ENCODE results near the gene CYBC1.

The CYBC1 gene

DNA sequence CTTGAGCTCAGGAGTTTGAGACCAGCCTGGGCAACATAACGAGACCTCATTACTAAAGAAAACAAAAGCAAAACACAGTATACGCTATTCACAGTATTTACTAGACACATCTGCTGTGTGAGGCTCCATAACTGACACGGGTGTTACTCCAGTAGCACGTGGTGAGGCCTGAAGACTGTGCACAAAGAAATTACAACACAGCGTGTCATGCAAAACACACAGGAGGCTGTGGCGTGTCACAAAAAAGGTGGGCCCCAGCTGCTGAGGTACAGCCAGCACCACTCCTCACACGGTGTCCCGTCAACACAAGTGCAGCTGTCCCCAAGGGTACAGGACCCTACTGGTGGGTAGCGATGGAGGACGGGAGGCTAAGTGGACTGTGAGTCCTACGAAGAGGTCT lies 2.7 kb downstream of the CYBC1 start:
- DNase-seq (ENCODE audit: low read depth in 2 of 2) = no peak

DNA sequence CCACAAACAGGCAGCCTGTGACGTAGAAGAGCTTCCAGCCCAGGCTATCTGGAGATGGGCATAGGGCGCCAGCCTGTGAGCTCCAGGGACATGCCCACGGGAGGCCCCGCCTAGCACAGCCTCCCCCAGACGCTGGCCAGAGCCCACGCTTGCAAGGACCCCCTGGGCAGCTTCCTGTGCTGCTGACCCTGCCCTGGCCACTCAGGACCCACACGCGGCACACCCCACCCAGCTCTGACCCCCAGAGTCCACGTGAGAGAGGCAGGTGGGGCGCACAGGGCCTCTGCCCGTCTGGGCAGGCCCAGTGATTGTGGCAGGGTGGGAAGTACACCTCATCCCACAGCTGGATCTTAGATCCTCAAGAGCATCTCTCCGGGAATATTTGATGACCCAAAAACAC lies 3.9 kb downstream of the CYBC1 start:
- DNase-seq (ENCODE audit: low read depth in 2 of 2) = no peak

DNA sequence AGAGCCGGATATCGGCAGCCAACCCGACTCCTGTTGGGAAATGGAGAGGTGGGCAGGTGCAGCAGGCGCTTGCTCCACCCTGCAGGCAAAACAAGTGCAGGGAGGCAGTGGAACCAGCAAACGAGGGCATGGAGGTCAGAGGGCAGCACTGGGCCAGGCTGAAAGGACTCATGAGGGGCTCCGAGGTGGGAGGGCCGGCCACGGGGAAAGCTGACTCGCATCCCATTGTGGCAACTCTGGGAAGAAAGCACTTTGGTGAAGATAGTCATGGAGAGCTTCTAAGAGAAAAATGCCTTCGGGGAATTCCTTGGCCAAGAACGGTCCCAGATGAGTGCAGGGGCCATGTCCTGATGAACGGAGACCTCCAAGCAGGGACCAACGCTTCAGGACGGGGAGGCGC lies 4.4 kb downstream of the CYBC1 start:
- no peak for DNase-seq (ENCODE audit: low read depth in 2 of 2)

DNA sequence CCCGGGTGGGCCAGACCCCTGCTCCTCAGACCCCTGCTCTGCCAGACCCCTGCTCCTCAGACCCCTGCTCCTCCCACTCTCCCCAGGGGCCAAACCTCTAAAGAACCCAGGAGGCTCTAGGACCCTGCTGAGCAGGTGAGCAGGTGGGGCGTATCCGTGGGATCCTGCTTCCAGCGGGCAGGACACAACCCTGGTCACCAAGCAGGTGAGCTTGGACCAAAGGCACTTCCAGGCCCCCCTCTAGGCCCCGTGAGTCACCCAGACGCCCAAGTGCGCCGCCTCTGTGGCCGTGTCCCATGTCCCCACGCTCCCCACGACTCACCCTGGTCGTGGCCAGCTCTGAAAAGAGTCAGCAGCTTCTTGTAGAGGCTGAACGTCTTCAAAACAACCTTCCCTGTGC lies 5.0 kb downstream of the CYBC1 start:
- DNase-seq (ENCODE audit: low read depth in 2 of 2) = no peak

DNA sequence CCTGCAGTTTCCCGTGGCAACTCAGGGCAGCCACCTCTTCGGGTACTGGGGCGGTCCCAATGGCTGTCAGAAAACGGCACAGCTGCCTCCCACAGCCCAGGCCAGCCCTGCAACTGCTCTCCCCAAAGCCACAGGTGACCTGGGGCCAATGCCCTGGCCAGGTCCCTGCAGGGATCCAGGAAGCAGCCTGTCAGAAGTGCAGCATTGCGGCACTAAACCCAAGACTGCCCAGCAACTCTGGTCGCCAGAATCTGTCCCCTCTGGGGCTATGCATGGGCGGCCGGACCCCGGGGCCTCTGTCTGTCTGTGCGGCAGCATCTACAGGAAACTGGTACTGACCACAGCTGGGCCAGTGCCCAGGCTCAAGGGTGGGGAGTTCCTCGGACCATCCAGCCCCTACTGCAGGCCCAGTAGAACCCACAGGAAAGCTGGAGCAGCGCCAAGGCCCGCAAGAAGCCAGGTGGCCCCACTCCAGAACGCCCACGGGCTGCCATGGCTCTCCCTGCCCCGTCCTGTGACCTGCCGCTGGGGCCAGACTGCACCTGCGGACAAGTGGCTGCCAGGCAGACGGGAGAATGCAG lies 5.5 kb downstream of the CYBC1 start:
- DNase-seq (ENCODE audit: low read depth in 2 of 2) = no peak

DNA sequence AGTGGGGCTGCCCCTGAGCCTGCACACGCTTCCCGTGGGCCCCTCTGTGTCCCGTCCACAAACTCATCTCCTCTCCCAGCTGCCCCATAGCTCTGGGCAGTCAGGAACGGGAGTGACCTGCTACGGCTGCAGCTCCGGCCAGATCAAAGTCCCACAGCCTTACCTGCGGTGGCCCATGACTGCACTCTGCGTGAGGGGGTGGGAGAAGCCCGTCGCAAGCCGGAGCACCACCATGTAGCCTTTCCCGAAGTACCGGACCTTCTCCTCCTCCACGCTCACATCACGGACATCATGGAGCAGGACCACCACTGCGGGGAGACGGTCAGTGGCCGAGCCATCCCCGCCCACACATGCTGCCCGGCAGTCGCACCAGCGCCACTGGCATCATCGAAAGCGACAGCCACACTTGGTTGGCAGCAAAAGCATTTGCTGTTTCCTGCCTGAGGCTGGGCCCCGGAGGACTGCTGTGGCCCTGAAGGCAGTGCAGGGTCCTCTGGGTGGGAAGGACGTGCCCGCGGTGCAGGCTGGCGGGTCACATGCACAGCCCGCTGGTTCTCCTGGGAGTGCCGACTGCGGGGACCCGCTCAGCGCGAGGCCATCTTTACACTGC lies 6.2 kb downstream of the CYBC1 start:
- no peak for DNase-seq (ENCODE audit: low read depth in 2 of 2)

DNA sequence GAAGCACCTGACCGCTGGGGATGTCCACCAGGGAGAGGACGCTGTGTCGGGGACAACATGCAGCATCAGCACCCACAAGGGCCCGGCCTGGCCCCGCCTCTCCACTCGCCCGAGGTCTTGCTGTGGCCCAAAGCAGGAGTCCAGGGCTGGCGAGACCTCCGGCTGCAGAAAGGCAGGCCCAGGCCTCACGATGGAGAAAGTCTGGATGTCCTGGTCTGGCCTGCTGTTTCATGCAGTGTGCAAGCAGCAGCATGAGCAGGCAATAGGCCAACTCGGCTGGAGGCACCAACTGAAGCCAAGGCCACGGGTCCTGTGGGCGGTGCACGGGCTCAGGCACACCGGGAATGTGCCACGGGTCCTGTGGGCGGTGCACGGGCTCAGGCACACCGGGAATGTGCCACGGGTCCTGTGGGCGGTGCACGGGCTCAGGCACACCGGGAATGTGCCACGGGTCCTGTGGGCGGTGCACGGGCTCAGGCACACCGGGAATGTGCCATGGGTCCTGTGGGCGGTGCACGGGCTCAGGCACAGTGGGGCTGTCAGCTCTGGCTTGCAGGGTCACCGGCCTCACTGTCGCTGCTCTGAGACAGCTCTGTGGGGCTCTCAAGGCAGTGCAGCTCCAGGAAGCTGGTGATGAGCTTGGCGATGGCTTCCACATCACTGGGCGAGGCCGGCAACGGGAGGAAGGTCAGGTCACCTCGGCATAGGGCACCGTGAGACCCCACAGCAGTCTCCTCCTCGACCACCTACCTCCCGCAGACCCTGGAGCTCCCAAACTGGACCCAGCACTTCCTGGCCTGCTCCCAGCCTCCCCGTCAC lies 6.9 kb downstream of the CYBC1 start:
- no peak for DNase-seq (ENCODE audit: low read depth in 2 of 2)

DNA sequence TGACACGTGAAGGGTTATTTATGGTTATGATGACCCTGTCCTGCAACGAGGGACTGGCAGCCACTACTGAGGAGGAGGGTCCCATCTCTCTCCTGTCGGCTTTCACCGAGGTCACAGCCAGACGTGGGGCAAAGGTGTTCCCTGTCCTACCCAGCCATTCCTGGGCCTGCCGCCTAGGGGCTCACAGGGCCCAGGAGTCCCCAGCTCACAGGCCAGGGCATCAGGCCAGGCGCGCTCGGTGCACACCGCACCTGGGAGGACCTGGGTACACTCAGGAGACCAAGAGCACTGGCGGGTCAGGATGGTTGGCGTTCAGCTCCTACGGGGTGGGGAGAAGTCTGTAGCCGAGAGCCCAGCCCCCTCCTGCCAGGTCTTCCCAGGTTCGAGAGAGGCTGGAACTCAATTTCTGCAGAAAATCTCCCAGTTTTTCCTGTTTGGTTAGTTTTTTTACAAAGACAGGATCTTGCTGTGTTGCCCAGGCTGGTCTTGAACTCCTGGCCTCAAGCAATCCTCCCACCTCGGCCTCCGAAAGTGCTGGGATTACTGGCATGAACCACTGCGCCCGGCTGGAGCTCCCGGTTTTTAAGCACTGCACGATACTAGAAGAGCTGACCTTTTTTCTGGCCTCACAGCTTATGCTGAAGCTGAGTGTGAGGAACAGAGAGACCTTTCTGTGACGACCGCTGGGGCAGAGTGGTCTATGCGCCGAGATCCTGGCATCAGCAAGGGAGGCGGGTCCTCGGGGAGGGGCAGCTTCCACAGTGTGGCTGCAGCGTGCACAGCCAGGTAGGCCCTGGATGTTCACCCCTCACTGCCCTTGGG lies 7.7 kb downstream of the CYBC1 start:
- DNase-seq (ENCODE audit: low read depth in 2 of 2) = no peak

DNA sequence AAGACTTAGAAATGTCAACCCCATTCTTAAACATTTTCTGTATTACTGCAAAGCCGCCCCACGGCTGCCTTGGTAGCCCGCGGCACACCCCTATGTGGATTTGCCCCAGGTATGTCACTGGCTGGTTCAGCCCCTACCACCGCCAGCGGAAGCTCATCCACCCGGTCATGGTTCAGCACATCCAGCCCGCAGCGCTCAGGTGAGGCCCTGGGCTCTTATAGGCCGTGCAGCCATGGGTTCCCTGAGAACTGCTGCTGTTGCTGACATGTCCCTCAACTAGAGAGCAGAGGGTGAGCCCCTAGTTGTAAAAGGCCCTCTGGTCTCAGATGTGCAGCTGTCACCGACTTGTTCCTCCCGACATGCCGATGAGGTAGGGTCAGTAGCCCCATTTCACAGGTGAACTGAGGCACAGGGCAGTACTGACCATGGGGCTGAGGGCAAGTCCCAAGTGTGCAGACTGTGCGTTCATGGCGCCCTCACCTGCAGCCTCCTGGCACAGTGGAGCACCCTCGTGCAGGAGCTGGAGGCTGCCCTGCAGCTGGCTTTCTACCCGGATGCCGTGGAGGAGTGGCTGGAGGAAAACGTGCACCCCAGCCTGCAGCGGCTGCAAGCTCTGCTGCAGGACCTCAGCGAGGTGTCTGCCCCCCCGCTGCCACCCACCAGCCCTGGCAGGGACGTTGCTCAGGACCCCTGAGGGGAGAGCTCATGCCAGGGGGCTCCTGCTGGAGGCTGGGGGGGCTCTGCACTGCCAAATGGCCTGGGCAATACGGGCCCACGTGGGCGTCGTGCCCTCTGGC lies 8.7 kb downstream of the CYBC1 start:
- DNase-seq (ENCODE audit: low read depth in 2 of 2) = no peak

DNA sequence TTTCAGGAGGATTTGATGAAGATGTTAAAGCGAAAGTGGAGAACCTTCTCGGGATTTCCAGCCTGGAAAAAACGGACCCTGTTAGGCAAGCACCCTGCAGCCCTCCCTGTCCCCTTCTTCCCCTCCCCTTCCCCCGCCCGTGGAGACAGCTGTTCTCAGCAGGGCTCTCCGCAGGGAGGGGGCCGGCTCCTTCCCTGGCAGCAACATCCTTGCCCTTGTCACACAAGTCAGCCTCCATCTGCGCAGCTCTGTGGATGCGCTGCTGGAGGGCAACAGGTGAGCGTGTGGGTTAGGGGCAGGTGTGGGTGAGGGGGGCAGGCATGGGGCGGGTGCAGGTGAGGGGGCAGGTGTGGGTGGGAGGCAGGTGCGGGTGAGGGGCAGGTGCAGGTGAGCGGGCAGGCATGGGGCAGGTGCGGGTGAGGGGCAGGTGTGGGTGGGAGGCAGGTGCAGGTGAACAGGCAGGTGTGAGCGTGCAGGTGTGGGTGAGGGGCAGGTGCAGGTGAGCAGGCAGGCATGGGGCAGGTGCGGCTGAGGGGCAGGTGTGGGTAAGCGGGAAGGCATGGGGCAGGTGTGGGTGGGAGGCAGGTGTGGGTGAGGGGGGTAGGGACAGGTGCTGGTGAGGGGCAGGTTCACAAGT lies 9.4 kb downstream of the CYBC1 start:
- no peak for DNase-seq (ENCODE audit: low read depth in 2 of 2)

DNA sequence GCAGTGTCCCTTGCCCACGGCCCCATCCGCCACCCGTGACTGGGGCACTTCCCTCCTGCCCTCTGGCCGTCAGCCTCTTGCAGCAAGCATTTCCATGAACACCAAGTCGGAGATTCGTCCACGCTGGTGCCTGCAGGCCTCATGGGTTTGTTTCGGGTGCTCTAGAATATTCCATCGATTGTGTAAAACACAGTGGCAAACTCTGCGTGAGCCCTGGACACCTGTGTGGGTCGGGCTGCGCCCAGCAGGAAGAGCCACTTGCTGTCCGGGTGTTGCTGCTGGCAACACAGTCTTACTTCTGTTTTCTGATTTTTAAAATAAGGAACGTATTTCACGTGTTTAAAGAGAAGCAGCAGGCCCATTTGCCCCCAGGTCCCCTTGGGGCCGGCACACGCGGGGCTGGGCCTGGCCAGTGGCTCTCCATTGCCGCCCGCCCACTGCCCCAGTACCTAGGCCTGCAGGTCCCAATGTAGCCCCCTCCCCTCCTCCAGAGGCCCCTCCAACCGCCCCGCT lies 10.0 kb downstream of the CYBC1 start:
- DNase-seq (ENCODE audit: low read depth in 2 of 2) = no peak

DNA sequence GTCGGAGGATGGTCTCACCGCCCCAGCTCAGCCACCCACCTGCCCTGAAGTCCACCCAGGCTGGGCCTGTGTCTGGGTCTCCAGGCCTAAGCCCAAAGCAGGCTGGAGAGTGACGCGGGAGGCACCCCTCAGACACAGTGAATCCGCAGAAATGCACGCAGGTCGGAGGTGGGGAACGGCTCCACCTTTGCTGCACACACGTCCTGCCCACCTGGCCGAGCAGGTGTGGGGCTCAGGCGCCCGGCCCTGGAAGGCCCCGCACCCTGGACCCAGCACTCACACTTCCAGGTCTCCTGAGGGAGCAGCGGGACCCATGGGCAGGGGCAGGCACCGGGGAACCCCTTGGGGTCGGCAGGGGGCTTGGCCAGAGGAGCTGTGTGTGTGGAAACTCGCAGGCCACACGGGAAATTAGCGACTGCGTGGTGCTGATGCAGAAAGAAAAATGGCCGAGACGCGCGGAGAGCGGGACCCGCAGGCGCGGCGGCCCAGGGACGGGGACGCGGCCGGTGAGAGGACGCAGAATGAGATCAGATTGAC lies 10.7 kb downstream of the CYBC1 start:
- DNase-seq (ENCODE audit: low read depth in 2 of 2) = no peak

DNA sequence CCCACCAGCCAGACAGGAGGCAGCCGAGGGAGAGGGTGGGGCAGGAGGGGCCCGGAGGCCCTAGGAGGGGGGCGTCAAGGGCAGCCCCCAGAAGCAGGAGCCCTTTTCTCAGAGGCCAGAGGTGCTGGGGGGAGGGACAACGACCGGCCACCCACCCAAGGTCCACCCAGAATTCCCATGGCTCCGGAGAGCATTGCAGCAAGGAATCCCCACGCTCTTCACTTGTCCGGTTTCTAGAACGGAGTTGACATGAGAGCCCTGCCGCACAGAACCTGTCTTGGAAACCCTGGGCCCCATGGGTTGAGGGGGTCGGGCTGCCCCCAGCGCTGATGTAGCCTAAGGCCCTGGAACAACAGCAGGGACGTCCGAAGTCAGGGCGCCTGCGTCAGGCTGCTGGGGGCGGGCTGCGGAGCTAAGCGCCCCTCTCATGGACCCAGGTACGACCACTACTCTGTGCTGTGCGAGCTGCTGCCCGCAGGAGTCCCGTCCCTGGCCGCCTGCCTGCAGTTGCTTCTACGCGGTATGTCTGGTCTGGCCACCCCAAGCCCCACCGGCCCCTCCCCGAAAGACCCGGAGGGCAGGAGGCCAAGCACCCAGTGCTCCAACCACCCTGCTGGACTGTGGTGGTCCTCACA lies 11.2 kb downstream of the CYBC1 start:
- DNase-seq (ENCODE audit: low read depth in 2 of 2) = no peak

DNA sequence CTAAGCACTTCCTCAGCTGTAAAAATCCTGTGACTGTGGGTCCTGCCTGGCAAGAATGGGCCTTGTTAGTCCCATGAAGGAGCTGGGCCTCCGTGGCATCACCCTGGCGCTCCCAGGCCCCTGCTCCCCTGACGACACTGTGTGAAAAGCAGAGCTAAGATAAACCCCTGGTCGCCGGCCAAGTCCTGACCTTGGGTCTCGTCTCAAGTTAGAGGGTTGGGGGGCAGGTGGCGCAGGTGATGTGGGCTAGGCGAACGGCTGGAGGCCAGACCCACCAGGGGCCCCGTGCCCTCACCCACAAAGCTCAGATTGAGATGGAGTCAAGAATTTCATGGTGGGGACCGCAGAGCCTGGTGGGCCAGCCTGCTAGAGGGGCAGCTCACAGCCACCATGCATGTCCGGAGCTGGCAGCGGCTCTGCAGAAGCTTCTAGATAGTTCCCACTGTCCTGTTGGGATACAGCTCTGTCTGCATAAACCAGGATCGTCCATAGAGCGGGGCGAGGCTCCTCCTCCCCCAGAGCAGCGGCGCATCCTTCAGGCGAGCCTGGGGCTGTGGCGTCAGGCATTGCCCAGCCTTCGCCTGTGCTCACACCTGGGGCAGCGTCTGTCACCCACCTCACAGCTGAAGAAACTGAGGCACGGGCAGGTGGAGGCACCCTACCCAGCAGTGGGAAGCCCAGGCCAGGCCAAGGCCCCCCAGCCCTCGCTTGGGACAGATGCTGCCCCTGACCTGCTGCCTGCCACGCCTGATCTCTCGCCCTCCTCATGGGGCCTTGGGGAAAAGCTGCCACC lies 12.0 kb downstream of the CYBC1 start:
- no peak for DNase-seq (ENCODE audit: low read depth in 2 of 2)

DNA sequence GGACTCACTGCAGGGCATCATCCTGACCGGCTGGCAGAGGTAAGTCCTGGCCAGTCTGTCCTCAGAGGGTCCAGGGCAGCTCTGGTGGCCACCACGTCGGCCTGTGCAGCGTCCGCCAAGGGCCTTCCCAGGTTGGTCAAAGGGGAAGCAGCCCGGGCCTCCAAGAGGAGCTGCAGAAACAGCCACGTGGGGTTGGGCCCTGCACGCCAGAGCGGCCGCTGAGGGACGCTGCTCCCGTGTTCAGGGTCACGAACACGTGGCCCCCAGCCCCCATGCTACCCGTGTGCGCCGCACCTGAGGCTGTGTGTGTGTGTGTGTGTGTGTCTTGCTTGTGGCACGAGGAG lies 13.3 kb downstream of the CYBC1 start:
- DNase-seq (ENCODE audit: low read depth in 2 of 2) = no peak

DNA sequence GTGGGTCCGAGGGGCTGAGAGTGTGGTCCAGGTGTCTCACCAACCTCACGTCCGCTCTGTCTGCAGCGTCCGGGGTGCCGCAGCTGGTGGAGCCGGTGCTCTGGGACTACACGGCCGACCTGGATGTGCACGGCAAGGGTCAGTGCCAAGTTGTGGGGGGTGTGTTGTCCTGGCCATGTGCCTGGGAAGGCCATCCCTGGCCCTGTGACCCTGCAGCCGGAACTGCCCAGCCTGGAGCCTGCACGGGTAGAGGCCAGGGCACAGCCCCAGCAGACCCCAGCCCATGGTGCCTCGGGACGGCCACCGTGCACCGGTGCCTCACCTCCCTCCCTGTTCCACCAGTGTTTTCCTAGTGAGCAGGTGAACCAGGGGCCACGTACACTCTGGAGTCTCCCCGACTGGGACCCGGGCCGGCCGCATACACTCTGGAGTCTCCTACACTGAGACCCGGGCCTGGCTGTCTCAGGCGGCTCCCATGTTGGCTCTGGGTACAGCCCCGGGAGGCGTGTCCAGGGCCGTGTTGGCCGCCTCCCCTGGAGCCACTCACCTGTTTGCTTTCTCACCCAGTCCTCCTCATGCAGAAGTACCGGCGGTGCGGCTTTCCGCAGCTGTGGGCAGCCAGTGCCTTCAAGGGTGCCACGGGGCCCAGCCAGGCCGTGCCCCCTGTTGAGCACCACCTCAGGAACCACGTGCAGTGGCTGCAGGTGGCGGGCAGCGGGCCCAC lies 13.8 kb downstream of the CYBC1 start:
- DNase-seq (ENCODE audit: low read depth in 2 of 2) = no peak

DNA sequence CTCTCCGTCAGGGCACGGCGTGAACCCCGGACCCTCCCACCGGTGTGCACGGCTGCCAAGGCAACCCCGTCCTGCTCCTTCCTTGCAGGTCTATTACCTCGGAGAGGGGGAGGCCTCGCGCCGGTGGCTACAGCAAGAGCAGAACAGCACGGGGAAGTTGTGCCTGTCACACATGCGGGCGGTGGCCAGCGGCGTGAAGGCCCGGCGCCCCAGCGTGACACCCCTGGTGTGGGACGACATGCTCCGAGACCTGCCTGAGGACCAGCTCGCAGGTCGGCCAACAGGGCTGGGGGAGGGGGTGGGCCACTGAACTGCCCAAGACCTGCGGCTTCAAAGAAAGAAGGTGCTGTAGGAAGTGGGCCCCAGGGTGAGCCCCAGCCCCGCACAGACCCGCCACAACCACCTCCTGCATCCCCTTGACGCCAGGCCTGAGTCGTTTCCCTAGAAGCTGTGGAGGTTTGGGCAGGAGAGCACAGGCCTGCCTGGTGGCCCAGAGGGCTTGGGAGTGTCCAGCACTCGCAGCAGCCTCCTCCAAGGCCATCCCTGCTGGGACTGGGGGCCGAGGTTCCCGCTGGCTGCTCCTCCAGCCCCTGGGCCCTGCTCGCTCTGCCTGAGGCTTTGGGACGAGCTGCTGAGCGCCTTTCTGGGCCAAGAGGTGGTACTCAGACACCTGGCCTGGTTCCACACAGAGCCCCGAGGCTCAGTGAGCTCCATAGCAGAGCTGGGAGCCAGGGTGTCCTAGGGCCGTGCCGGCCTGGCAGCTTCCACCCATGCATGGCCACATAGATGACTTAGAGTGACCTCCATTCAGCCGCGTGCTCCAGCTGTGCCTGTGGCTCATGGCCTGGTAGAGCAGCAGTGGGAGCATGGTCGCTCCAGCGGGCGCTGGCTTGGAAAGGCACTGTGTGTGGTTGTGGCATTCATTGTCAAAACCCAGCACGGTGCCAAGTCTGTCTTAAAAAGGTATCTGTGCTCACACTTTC lies 14.7 kb downstream of the CYBC1 start:
- no peak for DNase-seq (ENCODE audit: low read depth in 2 of 2)

DNA sequence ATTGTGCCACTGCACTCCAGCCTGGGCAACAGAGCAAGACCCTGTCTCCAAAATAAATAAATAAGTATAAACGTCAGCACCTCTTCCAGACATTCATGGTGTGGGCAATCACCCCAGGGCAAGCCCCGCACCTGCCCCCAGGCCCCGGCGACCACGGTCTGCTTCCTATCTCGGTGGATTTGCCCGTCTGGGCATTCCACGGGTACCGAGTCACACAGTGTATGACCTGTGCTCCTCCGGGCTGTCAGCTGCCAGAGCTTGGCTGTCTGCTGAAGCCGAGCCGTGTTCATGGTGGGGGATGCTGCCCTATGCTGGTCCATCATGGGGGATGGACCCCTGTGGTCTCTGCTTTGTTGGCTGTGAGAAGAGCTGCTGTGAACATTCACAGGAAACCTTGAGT lies 15.4 kb downstream of the CYBC1 start:
- no peak for DNase-seq (ENCODE audit: low read depth in 2 of 2)

Data from stimulated activated CD8-positive, alpha-beta memory T cell treated with anti-CD3 and anti-CD28 coated beads, Interleukin-2, amount 100 ng/mL, for 48 hours (primary cell).